GM21717 (cell line): ENCODE results near the gene TMEM86B.
"Not testable (repeated sequence)": the region's sequence is repeated elsewhere in the genome, so short reads cannot be mapped to it uniquely, and the experiment has no call there.

Experiments
- ATAC-seq: cut with Tn5 transposase; IDR thresholded peaks from one replicate; pipeline ENCODE4 v1.9.1; 2021; ENCODE audit warnings: mild to moderate bottlenecking, moderate library complexity; ENCODE audit not compliant: unreplicated experiment

Gene TMEM86B

GRCh38 chr19:55224038-55224665 lies 4.4 kb downstream of the TMEM86B start:
- no peak for ATAC-seq

GRCh38 chr19:55223291-55224037 lies 5.1 kb downstream of the TMEM86B start:
- no peak for ATAC-seq

DNA sequence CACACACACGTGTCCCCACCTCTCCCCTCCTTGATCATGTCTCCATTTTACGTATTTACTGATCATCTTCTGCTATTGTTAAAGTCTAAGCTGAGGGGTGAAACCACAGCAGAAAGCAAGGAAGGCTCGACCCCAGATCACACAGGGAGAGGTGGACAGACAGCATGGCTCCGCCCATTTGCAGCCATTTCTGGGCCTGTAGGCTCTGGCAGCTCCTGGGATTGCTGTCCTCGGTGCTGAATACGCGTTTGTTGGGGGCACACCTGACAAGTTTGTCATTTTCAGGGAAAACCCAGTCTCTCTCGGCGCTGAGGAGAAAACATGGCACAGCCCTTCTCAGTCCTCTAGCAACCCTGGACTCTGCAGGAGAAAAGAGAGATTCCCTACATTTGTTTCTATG lies 8.0 kb downstream of the TMEM86B start:
- no peak for ATAC-seq

DNA sequence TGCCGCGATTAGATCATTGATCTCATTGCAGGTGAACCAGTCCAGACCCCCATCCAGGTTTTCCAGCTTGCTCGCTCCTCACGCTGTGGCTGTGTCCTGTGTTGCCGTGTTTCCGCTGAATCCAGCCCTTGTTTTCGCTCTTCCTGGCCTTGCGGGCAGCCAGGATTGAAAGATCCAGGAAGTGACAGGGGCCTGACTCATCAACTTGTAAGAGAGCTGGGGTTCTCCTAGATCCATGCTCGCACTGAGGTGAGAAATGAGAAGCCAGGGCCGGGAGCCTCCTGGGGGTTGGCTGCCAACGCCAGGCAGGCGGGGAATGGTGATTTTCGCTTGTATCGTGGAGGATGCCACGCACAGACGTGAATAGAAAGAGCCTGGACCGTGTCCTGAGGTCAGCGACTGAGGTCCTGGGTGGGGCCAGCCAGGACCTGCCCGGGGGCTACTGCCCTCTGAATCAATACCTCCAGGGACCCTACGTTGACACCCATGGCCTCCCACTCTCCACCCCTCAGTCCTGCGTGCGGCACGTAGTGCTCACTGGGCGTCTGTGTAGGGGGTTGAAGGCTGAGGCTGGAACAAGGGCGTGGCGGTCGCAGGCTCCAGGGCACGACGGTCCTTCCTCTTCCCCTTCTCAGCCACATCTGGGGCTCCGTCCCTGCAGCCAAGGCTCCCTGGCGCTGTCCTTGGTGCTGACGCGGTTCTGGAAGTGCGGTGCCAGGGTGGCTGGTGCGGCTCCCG lies 11.9 kb downstream of the TMEM86B start:
- ATAC-seq: no peak

DNA sequence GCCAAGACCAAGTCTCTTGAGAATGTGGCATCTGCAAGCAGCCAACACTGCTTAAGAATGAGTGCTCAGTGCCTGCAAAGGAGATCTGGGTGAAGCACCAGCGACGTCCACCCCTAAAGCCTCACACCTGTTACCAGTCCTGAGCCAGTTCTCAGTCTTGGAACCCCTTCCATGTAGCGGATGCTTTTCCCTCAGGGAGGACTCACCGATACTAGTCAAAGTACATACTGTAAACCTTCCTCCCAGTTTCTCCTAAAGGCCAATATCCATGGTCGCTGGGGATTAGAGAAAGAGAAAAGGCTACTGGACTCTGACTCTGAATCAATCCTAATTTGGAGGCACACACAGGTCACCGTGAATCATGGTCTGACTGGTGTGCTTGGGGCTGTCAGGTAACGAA lies 15.0 kb downstream of the TMEM86B start:
- no peak for ATAC-seq

DNA sequence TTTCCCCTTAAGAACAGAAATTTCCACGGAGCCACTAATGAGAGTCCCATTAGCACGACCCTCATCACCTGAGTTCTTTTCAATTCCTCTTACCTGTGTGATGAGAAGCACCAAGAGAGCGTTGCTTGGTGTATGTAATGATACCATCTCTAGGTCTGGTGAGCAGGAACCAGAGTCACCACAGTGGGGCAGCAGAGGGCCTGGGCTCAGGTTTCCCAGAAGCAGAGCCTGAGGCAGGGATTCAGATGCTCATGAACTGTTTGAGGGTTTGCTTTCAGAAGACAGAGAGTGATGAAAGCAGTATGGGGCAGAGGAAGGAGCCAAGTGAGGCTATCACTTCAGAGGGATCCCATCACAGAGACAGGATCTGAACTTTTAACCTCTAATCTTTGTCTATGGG lies 16.1 kb downstream of the TMEM86B start:
- ATAC-seq: no peak

DNA sequence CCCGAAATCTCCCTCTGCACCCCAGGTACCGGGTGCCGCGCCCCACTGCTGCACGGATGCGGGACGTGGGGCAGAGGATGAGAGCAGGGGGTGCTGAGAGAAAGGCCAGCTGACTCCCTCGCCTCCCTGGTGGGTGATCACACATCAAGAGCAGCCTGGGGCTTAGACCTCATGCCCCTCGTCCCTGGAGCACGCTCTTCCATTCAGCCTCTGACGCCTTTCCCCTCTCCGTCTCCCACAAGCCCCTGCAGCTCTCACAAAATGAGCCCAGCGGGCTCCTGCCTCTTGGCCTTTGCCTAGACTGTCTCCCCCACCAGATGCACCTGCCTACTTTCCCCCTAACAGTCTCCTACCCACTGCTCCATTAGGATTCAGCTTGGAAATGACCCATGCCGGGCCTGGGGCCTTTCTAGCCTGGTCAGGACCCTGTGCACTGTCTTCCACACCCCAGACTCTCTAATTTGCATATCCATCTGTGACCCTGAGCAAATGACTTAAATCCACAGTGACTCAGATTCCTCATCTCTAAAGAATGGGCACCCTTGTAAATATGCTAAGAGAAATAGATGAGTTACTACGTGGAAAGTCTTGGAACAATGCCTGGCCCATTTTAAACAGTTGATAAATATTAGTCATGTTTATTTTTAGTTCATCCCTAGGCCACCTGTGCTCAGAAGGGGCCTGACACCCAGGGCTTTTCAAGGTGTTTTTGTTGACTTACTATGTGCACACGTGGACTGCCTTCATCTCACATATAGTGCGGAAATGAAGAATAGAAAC lies 18.7 kb downstream of the TMEM86B start:
- no peak for ATAC-seq

DNA sequence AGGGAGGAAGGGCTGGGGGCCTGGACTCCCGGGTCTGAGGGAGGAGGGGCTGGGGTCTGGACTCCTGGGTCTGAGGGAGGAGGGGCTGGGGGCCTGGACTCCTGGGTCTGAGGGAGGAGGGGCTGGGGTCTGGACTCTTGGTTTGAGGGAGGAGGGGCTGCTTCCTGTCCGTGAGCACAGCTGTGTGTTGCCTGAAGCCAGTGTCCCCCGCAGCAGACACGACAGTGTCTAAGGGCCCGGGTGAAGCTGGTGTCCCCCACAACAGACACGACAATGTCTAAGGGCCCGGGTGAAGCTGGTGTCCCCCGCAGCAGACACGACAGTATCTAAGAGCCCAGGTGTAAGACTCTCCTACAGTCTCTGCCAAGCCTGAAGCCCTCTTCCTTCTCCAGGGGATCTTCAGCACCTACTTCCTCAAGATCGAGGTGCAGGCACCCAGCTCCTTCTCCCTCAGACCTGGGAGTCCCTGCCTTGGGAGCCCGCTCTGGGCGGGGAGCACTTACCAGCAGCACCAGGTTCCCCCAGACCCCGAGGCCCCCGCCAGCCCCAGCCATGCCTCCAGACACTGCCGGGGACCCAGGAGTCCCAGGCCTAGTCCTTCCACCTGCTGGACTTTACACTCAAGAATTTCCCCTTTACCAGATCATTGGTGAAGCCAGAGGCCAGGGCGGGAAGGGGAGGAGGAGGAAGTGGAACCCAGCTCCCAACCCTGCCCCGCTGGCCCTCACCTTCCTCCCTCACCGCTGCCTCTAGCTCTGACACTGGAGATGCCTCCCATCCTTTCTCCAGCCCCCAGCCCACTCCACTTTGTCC lies 19.5 kb downstream of the TMEM86B start, which contains the start of gene PTPRH:
Gene PTPRH, minus strand, starts transcription at position 622 of the 813 bp plus-strand sequence. Its CDS starts 68 bp downstream, at position 554.
- no peak for ATAC-seq

DNA sequence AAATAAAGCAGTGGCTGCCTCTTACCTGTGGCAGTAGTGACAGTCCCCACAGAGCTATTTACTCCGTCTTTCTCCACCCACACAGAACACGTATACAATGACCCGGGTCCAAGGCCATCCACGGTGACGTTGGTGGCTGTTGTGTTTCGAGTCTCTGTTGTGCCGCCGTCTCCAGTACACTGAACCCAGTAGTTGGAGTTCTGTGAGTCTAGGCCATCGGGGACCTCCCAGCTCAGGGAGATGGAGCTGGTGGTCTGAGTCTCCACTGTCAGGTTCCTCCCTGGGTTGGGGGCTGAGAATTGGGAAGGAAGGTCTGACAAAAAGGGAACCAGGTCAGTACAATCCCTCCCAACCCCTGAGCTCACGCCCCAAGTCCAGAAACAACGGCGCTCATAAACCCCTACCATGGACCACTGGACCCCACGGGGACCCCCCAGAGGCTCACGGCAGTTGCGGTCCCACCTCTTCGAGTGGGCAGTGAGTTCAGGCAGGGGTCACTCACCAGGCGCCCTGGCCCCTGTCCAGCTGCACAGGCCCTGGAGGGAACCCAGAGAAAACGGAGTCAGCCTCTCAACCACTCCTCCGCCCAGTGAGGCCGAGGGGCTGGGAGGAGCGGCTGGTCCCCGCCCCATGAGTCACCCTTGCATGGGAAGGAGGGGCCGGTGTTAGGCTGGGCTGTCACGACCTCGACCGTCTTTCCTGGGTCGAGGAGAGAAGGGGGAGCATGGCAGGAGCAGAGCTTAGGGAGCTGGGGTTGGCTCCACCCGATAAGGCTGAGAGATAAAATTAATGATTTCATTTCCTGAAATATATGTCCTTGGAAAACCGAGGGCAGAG lies 21.7 kb downstream of the TMEM86B start:
- no peak for ATAC-seq

- ATAC-seq: not testable (repeated sequence)
Observed at GRCh38 chr19:55202199-55202598, 26.4 kb downstream of the TMEM86B start.

- ATAC-seq: no peak
Observed at GRCh38 chr19:55199620-55200204, 28.9 kb downstream of the TMEM86B start.

GRCh38 chr19:55198651-55199050 lies 29.9 kb downstream of the TMEM86B start:
- no peak for ATAC-seq

DNA sequence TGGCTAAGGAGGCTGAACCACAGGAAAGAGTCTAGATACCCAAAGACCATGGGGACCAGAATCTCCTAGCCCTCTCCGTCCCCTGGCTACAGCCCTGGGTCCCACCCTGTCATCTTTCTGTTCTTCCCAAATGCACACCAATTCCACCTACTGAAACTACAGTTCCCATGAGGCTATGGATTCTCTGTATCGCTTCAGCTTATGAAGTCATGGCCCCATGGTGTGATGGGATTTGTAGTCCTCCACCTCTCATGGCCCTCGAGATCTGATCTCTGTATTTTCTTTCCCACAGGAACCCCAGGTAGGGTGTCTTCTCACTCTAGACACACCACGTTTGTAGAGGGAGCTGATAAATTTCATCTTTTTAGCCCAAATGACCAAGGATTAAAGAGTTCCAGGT lies 31.0 kb downstream of the TMEM86B start:
- no peak for ATAC-seq

DNA sequence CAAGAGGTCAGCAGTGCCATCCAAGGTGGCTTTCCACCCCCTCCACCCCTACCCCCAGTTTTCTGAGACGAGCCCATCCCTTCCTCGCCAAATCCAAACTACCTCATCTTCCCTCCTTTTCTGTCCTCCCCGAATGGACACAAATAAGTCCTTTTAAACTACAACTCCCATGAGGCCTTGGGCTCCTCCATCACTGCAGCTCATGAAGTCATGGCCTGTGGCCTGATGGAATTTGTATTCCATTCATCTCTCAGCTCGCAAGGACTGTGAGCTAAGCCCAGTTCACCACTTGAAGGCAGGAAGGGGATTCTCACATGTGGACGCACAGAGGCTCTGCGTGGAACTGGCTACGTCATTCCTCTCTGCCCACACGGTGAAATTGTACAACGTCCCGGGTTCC lies 31.8 kb downstream of the TMEM86B start:
- no peak for ATAC-seq

GRCh38 chr19:55193481-55193880 lies 35.1 kb downstream of the TMEM86B start:
- ATAC-seq: no peak

GRCh38 chr19:55189403-55189835 lies 39.1 kb downstream of the TMEM86B start:
- no peak for ATAC-seq

- ATAC-seq: no peak
Observed at GRCh38 chr19:55188625-55189024, 39.9 kb downstream of the TMEM86B start.

DNA sequence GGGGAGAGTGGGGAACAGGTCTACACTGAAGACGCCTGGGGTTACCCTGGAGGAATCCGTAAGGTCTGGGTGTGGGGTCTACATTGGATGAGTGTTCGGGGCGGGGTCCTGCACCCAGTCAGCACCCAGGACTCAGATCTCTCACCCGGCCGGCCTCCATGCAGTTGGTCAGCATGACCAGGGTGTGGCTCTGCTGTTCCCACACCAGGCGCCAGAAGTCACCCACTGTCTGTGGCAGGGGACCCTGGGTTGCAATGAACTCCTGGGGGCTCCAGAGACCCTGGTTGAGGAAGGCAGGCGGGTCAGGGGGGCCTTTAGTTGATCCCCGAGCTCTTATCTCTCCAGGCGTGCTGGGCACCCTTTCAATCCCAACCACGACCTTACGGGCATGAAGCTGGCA lies 42.5 kb downstream of the TMEM86B start:
- no peak for ATAC-seq

- ATAC-seq: no peak
Observed at GRCh38 chr19:55181740-55182139, 46.8 kb downstream of the TMEM86B start.
